ENCODE measurements around the gene FAM171A2.

DNA sequence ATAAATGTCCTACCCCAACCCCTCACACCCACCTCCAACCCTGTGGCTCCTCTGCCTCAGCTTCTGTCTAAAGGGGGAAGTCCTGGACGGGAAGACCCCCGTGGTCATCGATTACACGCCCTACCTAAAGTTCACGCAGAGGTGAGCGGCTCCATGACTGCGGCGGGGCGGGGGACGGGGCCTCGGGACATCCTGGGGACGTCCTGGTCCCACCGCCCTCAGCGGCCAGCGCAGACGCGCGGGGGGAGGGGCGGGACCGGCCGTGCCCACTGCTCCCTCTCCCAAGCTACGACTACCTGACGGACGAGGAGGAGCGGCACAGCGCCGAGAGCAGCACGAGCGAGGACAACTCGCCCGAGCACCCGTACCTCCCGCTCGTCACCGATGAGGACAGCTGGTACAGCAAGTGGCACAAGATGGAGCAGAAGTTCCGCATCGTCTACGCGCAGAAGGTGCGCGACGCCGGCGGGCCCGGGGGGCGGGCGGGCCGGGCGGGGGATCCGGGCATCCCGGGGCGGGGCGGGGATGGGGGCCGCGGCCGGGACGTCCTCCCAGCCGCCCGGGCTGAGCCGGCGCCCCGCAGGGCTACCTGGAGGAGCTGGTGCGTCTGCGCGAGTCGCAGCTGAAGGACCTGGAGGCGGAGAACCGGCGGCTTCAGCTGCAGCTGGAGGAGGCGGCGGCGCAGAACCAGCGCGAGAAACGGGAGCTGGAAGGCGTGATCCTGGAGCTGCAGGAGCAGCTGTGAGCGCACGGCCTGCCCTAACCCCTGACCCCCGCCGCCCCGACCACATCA lies 48.6 kb downstream of the FAM171A2 start:
- TF ChIP-seq, protein P1, sequence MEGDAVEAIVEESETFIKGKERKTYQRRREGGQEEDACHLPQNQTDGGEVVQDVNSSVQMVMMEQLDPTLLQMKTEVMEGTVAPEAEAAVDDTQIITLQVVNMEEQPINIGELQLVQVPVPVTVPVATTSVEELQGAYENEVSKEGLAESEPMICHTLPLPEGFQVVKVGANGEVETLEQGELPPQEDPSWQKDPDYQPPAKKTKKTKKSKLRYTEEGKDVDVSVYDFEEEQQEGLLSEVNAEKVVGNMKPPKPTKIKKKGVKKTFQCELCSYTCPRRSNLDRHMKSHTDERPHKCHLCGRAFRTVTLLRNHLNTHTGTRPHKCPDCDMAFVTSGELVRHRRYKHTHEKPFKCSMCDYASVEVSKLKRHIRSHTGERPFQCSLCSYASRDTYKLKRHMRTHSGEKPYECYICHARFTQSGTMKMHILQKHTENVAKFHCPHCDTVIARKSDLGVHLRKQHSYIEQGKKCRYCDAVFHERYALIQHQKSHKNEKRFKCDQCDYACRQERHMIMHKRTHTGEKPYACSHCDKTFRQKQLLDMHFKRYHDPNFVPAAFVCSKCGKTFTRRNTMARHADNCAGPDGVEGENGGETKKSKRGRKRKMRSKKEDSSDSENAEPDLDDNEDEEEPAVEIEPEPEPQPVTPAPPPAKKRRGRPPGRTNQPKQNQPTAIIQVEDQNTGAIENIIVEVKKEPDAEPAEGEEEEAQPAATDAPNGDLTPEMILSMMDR (IDR thresholded peaks at IDR 0.05; ENCODE audit: low read length), result no peak
- no peak for TF ChIP-seq EZH2 (IDR thresholded peaks at IDR 0.05; ENCODE audit: borderline replicate concordance, low read length)
